GM23338 (cell line): ENCODE results near the gene CELF2. TPM values are rescaled to one million over a fixed set of nuclear protein-coding genes. Genes with fewer than 3 reads are reported as not detected.

Experiments used
- ATAC-seq: fragments of 200-7000 bp; cut with Tn5 transposase; 3 replicates; pipeline ENCODE4 v1.9.1; 2020
- DNase-seq: peaks from one replicate; pipeline ENCODE4 v3.0.0-alpha.2; 2015; ENCODE audit warnings: low spot score
- H2AFZ ChIP-seq: fragments of 200-600 bp; sonication (generic); 2 replicates; pipeline ENCODE4 v1.8.0; 2016; ENCODE audit warnings: antibody characterized with exemption, mild to moderate bottlenecking, moderate library complexity
- H3F3A ChIP-seq: fragments of 200-600 bp; sonication (generic); replicated peaks from 2 replicates; pipeline ENCODE4 v1.8.0; 2017; ENCODE audit warnings: antibody characterized with exemption, mixed run types, low read depth
- H3K27ac ChIP-seq: fragments of 200-600 bp; sonication (generic); 2 replicates; pipeline ENCODE4 v1.6.1; 2016; ENCODE audit warnings: low read depth
- H3K27me3 ChIP-seq: fragments of 200-600 bp; sonication (generic); 2 replicates; pipeline ENCODE4 v1.8.0; 2016; ENCODE audit warnings: mild to moderate bottlenecking, mixed run types, moderate library complexity; ENCODE audit not compliant: insufficient read depth
- H3K36me3 ChIP-seq: fragments of 200-600 bp; sonication (generic); 2 replicates; pipeline ENCODE4 v1.8.0; 2016; ENCODE audit warnings: mild to moderate bottlenecking; ENCODE audit not compliant: insufficient read depth
- H3K4me1 ChIP-seq: fragments of 200-600 bp; sonication (generic); 2 replicates; pipeline ENCODE4 v1.8.0; 2016; ENCODE audit warnings: mild to moderate bottlenecking, moderate library complexity; ENCODE audit not compliant: insufficient read depth
- H3K4me2 ChIP-seq: fragments of 200-600 bp; sonication (generic); 2 replicates; pipeline ENCODE4 v1.7.1; 2017; ENCODE audit warnings: mixed run types
- H3K4me3 ChIP-seq: fragments of 200-600 bp; sonication (generic); 2 replicates; pipeline ENCODE4 v1.6.1; 2016; ENCODE audit warnings: mixed run types
- H3K79me2 ChIP-seq: fragments of 200-600 bp; sonication (generic); replicated peaks from 2 replicates; pipeline ENCODE4 v1.8.0; 2017; ENCODE audit warnings: mild to moderate bottlenecking; ENCODE audit not compliant: insufficient read depth
- H3K9me2 ChIP-seq: fragments of 200-600 bp; sonication (generic); 2 replicates; pipeline ENCODE4 v1.8.0; 2017; ENCODE audit not compliant: insufficient read depth
- H4K20me1 ChIP-seq: fragments of 200-600 bp; sonication (generic); replicated peaks from 2 replicates; pipeline ENCODE4 v1.8.0; 2017; ENCODE audit warnings: mild to moderate bottlenecking; ENCODE audit not compliant: insufficient read depth
- H3K27ac Mint-ChIP-seq: 2 replicates; pipeline ENCODE4 v1.8.0; 2020; ENCODE audit warnings: inconsistent platforms, mild to moderate bottlenecking, moderate library complexity, mixed read lengths
- H3K27me3 Mint-ChIP-seq: 3 replicates; pipeline ENCODE4 v1.8.0; 2022; ENCODE audit warnings: low read depth, mild to moderate bottlenecking, moderate library complexity, mixed read lengths, inconsistent platforms; ENCODE audit not compliant: insufficient read depth, poor library complexity
- H3K36me3 Mint-ChIP-seq: 3 replicates; pipeline ENCODE4 v1.8.0; 2021; ENCODE audit warnings: low read depth, mild to moderate bottlenecking, inconsistent platforms, moderate library complexity, mixed read lengths
- H3K4me1 Mint-ChIP-seq: 3 replicates; pipeline ENCODE4 v1.8.0; 2020; ENCODE audit warnings: mild to moderate bottlenecking, inconsistent platforms, mixed read lengths
- H3K4me3 Mint-ChIP-seq: 3 replicates; pipeline ENCODE4 v1.8.0; 2021; ENCODE audit warnings: moderate library complexity, mild to moderate bottlenecking, inconsistent platforms, mixed read lengths
- H3K9me3 Mint-ChIP-seq: 3 replicates; pipeline ENCODE4 v1.8.0; 2020; ENCODE audit warnings: moderate library complexity, mild to moderate bottlenecking, inconsistent platforms, mixed read lengths
- CREB1 ChIP-seq: fragments of 250-450 bp; sonication (Bioruptor Pico); IDR thresholded peaks from 2 replicates; pipeline ENCODE4 v1.5.0; 2020; ENCODE audit warnings: low read depth, mild to moderate bottlenecking, moderate library complexity
- CTCF ChIP-seq, 2 experiments: fragments of 200-600 bp in 1 of 2; sonication (generic) in 1 of 2; conservative IDR thresholded peaks; 2 replicates each; pipeline versions ENCODE4 v1.5.1 to v1.6.1; 2016 to 2017; ENCODE audit warnings: antibody characterized with exemption in 2 of 2, low read depth in 2 of 2, mild to moderate bottlenecking in 2 of 2, moderate library complexity in 1 of 2
- EZH2 ChIP-seq: fragments of 200-600 bp; sonication (generic); IDR thresholded peaks from one replicate; pipeline ENCODE4 v1.8.0; 2017; ENCODE audit warnings: antibody characterized with exemption, mild to moderate bottlenecking, low read depth; ENCODE audit not compliant: unreplicated experiment
- EZH2phosphoT487 ChIP-seq: fragments of 200-600 bp; sonication (generic); IDR thresholded peaks from one replicate; pipeline ENCODE4 v1.8.1; 2018; ENCODE audit warnings: antibody characterized with exemption; ENCODE audit not compliant: unreplicated experiment
- JUNB ChIP-seq: IDR thresholded peaks from one replicate; pipeline ENCODE4 v1.6.1; 2016; ENCODE audit warnings: antibody characterized with exemption; ENCODE audit not compliant: unreplicated experiment
- NANOG ChIP-seq: IDR thresholded peaks from 2 replicates; pipeline ENCODE4 v1.6.1; 2016; ENCODE audit warnings: antibody characterized with exemption, borderline replicate concordance
- POLR2AphosphoS5 ChIP-seq: IDR thresholded peaks from 2 replicates; pipeline ENCODE4 v1.6.1; 2016; ENCODE audit warnings: antibody characterized with exemption, low read depth
- STAT1 ChIP-seq: IDR thresholded peaks from one replicate; pipeline ENCODE4 v1.6.1; 2016; ENCODE audit warnings: antibody characterized with exemption; ENCODE audit not compliant: unreplicated experiment
- ZNF114 ChIP-seq: fragments of 250-450 bp; sonication (Bioruptor Pico); IDR thresholded peaks from 2 replicates; pipeline ENCODE4 v1.5.0; 2020; ENCODE audit warnings: mild to moderate bottlenecking, moderate library complexity
- ZNF331 ChIP-seq: fragments of 250-450 bp; sonication (Bioruptor Pico); IDR thresholded peaks from 2 replicates; pipeline ENCODE4 v1.5.0; 2020; ENCODE audit warnings: low read depth, mild to moderate bottlenecking, moderate library complexity
- polyA plus RNA-seq: library from polyadenylated mRNA; unstranded; fragments of >200 nt; fragmentation: Nextera tagmentation; extraction: Ambion mirVana; gene quantifications from 2 replicates; pipeline ENCODE4 v1.2.1, GENCODE V29; 2016
- total RNA-seq: library from RNA; depleted of rRNA; stranded (reverse); fragments of >200 nt; shearing (Covaris generic); gene quantifications from 2 replicates; pipeline ENCODE4 v1.2.3, GENCODE V29; 2014
- TF ChIP-seq, protein P1 (sequence below): fragments of 250-450 bp; sonication (Bioruptor Pico); IDR thresholded peaks from 2 replicates; pipeline ENCODE4 v1.5.0; 2020; ENCODE audit warnings: mild to moderate bottlenecking, moderate library complexity
- TF ChIP-seq, protein P2 (sequence below): IDR thresholded peaks from one replicate; pipeline ENCODE4 v1.6.1; 2018; ENCODE audit warnings: antibody characterized with exemption; ENCODE audit not compliant: unreplicated experiment
- TF ChIP-seq, protein P3 (sequence below): IDR thresholded peaks from 2 replicates; pipeline ENCODE4 v1.6.1; 2016; ENCODE audit warnings: antibody characterized with exemption

Gene CELF2
- total and polyA plus RNA-seq, 2 experiments from 2014 or later: 18.1 to 22.5 TPM

DNA sequence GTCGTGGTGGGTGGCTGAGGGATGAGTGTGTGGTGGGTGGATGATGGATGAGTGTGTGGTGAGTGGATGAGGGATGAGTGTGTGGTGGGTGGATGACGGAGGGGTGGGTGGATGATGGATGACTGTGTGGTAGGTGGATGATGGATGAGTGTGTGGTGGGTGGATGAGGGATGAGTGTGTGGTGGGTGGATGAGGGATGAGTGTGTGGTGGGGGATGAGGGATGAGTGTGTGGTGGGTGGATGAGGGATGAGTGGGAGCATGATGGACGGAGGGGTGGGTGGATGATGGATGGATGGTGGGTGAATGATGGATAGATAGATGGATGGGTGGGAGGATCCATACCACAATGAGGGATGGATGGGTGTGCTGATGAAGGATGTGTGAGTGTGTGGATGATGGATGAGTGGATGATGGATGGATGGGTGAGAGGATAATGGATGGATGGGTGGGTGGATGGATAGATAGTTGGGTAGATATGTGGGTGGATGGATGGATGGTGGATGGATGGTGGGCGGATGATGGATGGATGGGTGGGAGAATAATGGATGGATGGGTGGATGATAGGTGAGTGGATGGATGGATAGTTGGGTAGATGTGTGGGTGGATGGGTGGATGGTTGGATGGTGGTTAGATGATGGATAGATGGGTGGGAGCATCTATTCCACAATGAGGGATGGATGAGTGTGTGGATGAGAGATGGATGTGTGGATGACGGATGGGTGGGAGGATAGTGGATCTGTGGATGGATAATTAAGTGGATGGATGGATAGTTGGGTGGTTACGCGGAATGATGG, 266.8 kb downstream of the CELF2 start:
- Histone ChIP-seq H3K27ac (no peak overlapping the region), H3K9me2 (0 out of 2 replicates have a peak, but pooled peaks cover 4% of the 10 kb centered on the region), H3F3A (no peaks in the 10 kb centered on the region), H2AFZ (no peak overlapping the region), H3K36me3 (no peaks in the 10 kb centered on the region), H3K27me3 (no peaks in the 10 kb centered on the region), H3K4me3 (no peak overlapping the region), H3K4me2 (no peak overlapping the region), H3K4me1 (no peaks in the 10 kb centered on the region), H3K79me2 (no peaks in the 10 kb centered on the region), H4K20me1 (0 out of 2 replicates have a peak, but pooled peaks cover 2% of the 10 kb centered on the region)
- ATAC-seq (no peak), DNase-seq (no peak)
- no peaks in the 10 kb centered on the region for H3K9me3 Mint-ChIP-seq
- H3K27me3 Mint-ChIP-seq: peaks cover 4% of the 10 kb centered on the region
- peaks cover 3% of the 10 kb centered on the region for H3K4me1 Mint-ChIP-seq
- TF ChIP-seq, protein P1, sequence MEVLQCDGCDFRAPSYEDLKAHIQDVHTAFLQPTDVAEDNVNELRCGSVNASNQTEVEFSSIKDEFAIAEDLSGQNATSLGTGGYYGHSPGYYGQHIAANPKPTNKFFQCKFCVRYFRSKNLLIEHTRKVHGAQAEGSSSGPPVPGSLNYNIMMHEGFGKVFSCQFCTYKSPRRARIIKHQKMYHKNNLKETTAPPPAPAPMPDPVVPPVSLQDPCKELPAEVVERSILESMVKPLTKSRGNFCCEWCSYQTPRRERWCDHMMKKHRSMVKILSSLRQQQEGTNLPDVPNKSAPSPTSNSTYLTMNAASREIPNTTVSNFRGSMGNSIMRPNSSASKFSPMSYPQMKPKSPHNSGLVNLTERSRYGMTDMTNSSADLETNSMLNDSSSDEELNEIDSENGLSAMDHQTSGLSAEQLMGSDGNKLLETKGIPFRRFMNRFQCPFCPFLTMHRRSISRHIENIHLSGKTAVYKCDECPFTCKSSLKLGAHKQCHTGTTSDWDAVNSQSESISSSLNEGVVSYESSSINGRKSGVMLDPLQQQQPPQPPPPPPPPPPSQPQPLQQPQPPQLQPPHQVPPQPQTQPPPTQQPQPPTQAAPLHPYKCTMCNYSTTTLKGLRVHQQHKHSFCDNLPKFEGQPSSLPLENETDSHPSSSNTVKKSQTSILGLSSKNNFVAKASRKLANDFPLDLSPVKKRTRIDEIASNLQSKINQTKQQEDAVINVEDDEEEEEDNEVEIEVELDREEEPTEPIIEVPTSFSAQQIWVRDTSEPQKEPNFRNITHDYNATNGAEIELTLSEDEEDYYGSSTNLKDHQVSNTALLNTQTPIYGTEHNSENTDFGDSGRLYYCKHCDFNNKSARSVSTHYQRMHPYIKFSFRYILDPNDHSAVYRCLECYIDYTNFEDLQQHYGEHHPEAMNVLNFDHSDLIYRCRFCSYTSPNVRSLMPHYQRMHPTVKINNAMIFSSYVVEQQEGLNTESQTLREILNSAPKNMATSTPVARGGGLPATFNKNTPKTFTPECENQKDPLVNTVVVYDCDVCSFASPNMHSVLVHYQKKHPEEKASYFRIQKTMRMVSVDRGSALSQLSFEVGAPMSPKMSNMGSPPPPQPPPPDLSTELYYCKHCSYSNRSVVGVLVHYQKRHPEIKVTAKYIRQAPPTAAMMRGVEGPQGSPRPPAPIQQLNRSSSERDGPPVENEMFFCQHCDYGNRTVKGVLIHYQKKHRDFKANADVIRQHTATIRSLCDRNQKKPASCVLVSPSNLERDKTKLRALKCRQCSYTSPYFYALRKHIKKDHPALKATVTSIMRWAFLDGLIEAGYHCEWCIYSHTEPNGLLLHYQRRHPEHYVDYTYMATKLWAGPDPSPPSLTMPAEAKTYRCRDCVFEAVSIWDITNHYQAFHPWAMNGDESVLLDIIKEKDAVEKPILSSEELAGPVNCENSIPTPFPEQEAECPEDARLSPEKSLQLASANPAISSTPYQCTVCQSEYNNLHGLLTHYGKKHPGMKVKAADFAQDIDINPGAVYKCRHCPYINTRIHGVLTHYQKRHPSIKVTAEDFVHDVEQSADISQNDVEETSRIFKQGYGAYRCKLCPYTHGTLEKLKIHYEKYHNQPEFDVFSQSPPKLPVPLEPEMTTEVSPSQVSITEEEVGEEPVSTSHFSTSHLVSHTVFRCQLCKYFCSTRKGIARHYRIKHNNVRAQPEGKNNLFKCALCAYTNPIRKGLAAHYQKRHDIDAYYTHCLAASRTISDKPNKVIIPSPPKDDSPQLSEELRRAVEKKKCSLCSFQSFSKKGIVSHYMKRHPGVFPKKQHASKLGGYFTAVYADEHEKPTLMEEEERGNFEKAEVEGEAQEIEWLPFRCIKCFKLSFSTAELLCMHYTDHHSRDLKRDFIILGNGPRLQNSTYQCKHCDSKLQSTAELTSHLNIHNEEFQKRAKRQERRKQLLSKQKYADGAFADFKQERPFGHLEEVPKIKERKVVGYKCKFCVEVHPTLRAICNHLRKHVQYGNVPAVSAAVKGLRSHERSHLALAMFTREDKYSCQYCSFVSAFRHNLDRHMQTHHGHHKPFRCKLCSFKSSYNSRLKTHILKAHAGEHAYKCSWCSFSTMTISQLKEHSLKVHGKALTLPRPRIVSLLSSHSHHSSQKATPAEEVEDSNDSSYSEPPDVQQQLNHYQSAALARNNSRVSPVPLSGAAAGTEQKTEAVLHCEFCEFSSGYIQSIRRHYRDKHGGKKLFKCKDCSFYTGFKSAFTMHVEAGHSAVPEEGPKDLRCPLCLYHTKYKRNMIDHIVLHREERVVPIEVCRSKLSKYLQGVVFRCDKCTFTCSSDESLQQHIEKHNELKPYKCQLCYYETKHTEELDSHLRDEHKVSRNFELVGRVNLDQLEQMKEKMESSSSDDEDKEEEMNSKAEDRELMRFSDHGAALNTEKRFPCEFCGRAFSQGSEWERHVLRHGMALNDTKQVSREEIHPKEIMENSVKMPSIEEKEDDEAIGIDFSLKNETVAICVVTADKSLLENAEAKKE (CRISPR knock-in tag): no peak
- TF ChIP-seq, protein P2, sequence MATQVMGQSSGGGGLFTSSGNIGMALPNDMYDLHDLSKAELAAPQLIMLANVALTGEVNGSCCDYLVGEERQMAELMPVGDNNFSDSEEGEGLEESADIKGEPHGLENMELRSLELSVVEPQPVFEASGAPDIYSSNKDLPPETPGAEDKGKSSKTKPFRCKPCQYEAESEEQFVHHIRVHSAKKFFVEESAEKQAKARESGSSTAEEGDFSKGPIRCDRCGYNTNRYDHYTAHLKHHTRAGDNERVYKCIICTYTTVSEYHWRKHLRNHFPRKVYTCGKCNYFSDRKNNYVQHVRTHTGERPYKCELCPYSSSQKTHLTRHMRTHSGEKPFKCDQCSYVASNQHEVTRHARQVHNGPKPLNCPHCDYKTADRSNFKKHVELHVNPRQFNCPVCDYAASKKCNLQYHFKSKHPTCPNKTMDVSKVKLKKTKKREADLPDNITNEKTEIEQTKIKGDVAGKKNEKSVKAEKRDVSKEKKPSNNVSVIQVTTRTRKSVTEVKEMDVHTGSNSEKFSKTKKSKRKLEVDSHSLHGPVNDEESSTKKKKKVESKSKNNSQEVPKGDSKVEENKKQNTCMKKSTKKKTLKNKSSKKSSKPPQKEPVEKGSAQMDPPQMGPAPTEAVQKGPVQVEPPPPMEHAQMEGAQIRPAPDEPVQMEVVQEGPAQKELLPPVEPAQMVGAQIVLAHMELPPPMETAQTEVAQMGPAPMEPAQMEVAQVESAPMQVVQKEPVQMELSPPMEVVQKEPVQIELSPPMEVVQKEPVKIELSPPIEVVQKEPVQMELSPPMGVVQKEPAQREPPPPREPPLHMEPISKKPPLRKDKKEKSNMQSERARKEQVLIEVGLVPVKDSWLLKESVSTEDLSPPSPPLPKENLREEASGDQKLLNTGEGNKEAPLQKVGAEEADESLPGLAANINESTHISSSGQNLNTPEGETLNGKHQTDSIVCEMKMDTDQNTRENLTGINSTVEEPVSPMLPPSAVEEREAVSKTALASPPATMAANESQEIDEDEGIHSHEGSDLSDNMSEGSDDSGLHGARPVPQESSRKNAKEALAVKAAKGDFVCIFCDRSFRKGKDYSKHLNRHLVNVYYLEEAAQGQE: no peak
- TF ChIP-seq EZH2: no peak
- TF ChIP-seq CTCF (conservative IDR thresholded peaks at IDR 0.05; ENCODE audit: low read depth in 2 of 2): no peak
- no peak for TF ChIP-seq JUNB
- TF ChIP-seq EZH2phosphoT487: no peak
- TF ChIP-seq, protein P3, sequence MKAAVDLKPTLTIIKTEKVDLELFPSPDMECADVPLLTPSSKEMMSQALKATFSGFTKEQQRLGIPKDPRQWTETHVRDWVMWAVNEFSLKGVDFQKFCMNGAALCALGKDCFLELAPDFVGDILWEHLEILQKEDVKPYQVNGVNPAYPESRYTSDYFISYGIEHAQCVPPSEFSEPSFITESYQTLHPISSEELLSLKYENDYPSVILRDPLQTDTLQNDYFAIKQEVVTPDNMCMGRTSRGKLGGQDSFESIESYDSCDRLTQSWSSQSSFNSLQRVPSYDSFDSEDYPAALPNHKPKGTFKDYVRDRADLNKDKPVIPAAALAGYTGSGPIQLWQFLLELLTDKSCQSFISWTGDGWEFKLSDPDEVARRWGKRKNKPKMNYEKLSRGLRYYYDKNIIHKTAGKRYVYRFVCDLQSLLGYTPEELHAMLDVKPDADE: no peak
- TF ChIP-seq NANOG: no peak
- TF ChIP-seq POLR2AphosphoS5: no peak
- no peak for TF ChIP-seq ZNF114
- TF ChIP-seq STAT1: no peak
- no peak for TF ChIP-seq CREB1 (CRISPR knock-in tag)
- TF ChIP-seq ZNF331: no peak
- no peak overlapping the region for H3K27ac Mint-ChIP-seq
- H3K4me3 Mint-ChIP-seq: no peak overlapping the region
- H3K36me3 Mint-ChIP-seq: peaks cover 7% of the 10 kb centered on the region; the same call in 2 of the 3 replicates
